NCI-H1417 treated with DMSO at 0.1 percent for 48 hours (cell line): ENCODE measurements around the gene VEGFA.

Source experiments
- DNase-seq: peaks from one replicate; lab custom pipeline; 2025; lab: John Stamatoyannopoulos, UW

Gene VEGFA

GRCh38 chr6:43821101-43821886 is 51.3 kb downstream of the VEGFA start:
- DNase-seq: no peak

DNA sequence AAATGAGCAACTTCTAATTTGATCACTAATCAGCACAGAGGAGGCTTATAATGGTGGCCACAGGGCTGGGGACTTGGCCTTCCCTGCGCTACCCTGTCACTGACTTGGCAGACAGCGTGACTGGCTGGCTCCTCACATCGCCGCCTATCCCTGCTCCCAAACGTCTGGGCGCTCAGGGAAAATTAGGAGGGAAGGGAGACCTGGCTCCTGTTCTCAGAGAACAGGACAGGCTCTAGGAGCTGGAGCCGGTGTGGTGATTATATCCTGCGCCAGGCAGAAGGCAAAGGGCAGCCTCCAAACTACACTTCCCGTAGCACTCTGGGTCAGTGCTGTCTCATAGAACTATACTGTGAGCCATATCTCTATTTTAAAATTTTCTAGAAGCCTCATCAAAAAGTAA is 53.4 kb downstream of the VEGFA start:
- no peak for DNase-seq

DNA sequence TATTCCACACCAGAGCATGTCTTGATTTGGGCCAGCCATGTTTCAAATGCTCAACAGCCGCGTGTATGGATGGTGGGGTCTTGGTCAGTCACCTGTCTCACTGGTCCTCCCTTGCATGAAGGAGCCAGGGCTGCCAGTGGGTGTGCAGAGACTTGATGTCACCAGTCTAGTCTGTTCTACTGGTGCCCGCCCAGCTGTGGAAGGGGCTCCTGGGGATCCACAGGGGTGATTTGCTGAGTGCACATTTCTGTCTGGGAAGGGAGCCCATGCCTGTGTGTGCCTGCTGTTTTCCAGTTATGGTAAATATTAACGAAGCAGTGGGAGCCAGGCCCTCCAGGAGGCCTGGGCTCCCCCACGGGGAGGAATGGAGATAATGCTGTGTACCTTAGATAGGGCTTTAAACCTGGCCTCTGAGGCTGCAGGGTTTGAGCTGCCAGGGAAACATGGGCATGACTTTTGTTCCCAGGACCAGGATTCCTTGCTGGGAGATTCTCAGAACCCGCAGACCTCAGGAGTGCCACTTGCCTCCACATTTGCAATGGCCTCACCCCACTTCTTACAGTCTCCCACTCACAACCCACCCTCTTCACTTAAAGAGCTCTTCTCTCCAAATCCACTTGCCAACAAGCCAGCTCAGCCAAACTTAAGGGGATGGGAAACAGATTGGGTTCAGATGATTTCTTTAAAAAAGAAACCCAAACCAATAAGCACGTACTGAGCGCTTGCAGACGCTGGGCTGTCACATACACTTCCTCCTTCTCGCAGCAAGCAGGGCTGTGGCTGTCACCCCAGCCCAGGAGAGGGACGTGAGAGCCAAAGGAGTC is 54.1 kb downstream of the VEGFA start:
- no peak for DNase-seq

DNA sequence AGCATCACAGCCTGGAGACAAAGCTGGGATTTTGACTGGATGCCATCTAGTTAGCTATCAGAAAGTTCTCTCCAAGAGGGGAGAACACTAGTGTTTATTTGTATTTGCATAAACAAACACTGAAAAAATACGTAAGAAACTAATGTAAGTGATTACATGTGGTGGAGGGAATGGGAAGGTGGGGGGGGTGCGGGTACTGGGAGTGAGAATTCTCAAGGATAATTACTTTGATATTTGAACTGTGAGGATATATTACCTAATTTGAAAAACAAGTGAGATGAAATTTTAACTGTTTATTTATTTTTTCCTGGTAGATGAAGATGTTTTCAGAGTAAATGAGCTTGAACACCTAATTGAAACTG is 54.7 kb downstream of the VEGFA start:
- DNase-seq: no peak

- DNase-seq: no peak
Observed at GRCh38 chr6:43825187-43826115, 55.4 kb downstream of the VEGFA start.

DNA sequence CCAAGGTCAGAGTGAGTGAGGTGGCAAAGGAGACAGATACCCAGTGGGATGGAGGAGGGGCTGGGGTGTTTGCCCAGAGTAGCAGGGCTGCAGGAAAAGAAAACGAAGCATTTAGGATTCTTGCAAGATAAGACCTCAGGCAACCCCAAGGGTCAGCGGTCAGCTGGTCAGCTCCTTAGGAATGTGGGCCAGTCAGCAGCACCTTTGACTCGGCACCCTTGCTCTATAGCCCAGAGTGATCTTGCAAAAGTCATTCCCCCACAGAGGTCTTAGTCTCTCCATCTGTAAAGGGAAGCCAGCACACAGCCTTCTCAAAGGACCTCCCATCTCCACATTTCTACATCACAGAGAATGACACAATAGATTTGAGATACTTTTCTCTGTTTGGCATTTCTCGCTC is 56.7 kb downstream of the VEGFA start:
- DNase-seq: no peak

GRCh38 chr6:43827898-43828297 is 57.9 kb downstream of the VEGFA start:
- no peak for DNase-seq

DNA sequence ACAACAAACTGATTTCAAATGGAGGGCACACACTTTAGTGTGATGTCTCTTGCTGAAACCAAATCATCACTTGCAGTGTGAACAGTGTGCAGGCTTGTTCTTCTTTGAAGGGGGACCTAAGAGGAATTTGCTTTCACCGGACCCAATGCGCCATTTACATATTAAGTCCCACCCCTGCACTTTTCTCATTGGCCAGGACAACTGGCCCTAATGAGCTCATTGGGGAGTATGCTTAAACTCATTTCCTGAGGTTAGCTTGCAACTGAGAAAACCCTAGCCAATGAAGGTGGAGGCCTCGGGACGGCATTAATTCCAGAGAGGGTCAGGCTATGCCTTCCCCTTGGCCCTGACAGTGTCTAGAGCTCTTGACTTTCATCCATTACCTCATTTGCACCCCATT is 58.7 kb downstream of the VEGFA start:
- DNase-seq: no peak

DNA sequence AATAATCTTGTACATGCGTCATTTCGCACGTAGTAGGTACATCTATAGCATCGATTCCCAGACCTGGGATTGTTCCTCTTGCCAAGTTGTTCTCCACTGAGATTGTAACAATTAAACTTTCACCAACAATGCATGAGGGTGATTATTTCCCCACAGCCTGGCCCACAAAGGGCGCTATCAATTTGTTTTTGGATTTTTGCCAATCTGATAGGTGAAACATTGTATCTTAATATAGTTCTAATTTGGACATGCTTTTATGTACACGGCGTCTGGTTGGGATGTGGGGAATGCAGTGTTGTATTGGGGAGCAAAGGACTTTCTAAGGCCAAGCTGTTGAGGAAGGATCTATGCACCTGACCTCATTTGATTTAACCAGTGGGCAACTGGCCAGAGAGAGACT is 59.5 kb downstream of the VEGFA start:
- no peak for DNase-seq

GRCh38 chr6:43830775-43831174 is 60.8 kb downstream of the VEGFA start:
- DNase-seq: no peak

GRCh38 chr6:43831191-43831590 is 61.2 kb downstream of the VEGFA start:
- DNase-seq: no peak

- no peak for DNase-seq
Observed at GRCh38 chr6:43833223-43833995, 63.4 kb downstream of the VEGFA start.

DNA sequence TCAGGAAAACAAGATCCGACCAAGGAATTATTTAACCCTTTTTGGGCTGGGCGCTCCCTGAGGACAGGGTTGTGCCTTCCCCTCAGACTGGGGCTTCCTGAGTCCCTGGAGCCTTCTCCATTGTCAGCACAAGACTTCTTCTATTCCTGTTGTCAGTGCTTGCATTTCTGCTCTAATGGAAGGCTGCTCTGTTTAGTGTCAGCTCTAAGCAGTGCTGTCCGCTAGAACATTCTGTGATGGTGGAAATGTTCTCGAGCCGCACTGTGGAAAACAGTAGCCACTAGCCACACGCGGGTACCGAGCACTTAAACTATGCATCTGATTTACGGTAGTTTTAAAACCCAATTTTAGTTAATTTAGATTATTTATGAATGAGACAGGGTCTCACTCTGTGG is 64.0 kb downstream of the VEGFA start:
- DNase-seq: no peak

- no peak for DNase-seq
Observed at GRCh38 chr6:43834528-43835155, 64.6 kb downstream of the VEGFA start.

DNA sequence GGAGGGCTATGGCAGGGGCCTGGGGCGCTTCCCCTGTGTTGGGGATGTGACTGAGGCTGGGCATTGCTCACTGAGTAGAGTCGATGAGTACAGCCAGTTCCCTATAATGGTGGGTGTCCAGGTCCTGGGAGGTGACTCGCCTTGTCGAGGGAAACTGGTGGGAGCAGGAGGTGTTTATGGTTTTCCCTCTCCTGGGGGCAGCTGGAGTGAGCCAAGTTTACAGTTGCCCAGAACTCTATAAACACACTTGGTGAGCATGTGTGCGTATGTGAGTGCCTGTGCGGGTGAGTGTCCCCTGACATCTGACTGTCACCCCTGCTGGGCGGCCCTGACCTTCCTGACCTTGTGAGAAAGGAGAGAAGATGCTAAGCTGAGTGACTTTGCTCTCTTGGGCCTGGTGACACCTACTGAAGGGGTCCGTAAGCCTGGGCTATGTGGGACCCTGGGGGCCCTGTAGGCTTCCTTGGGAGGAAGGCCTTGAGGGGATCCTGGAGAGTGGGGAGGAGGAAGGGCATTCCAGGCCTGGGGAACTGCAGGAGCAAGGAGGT is 65.9 kb downstream of the VEGFA start:
- DNase-seq: no peak
